CD14-positive monocyte (primary cell): Measurements from ENCODE around the gene PDPK1. TPM values are rescaled to one million over a fixed set of nuclear protein-coding genes. Genes with fewer than 3 reads are reported as not detected.

Source experiments
- DNase-seq, 3 donors: peaks; one replicate each; pipeline ENCODE4 v3.0.0-alpha.2; 2011 to 2022
- H2AFZ ChIP-seq: 2 replicates; pipeline ENCODE4 v1.6.0; 2012; ENCODE audit warnings: mild to moderate bottlenecking, low read depth, low read length, inconsistent platforms; ENCODE audit not compliant: insufficient read depth, poor library complexity, severe bottlenecking
- H3K27ac ChIP-seq, 2 donors: 1 replicate in 1 of 2; 2 replicates in 1 of 2; pipeline ENCODE4 v1.5.1; 2012 to 2013; ENCODE audit warnings: low read length in 2 of 2, control low read depth in 1 of 2, inconsistent platforms in 1 of 2, low read depth in 1 of 2, mild to moderate bottlenecking in 1 of 2
- H3K27me3 ChIP-seq, 2 donors: one replicate each; pipeline versions ENCODE4 v1.6.0 to v1.6.1; 2011 to 2013; ENCODE audit warnings: low read length in 2 of 2; ENCODE audit not compliant: control insufficient read depth in 2 of 2, insufficient read depth in 2 of 2
- H3K36me3 ChIP-seq, 2 donors: replicated peaks in 1 of 2; 1 replicate in 1 of 2; 2 replicates in 1 of 2; pipeline versions ENCODE4 v1.5.1 to v1.6.1; 2012 to 2013; ENCODE audit warnings: low read length in 2 of 2, control low read depth in 1 of 2, inconsistent platforms in 1 of 2, mild to moderate bottlenecking in 1 of 2; ENCODE audit not compliant: insufficient read depth in 2 of 2, control insufficient read depth in 1 of 2
- H3K4me1 ChIP-seq, 2 donors: 1 replicate in 1 of 2; 2 replicates in 1 of 2; pipeline versions ENCODE4 v1.5.1 to v1.6.1; 2012 to 2013; ENCODE audit warnings: low read length in 2 of 2, control low read depth in 1 of 2, inconsistent platforms in 1 of 2, mild to moderate bottlenecking in 1 of 2, moderate library complexity in 1 of 2; ENCODE audit not compliant: insufficient read depth in 2 of 2, control insufficient read depth in 1 of 2
- H3K4me2 ChIP-seq: replicated peaks from 2 replicates; pipeline ENCODE3; 2012; ENCODE audit warnings: low read length, moderate library complexity, mild to moderate bottlenecking; ENCODE audit not compliant: poor library complexity, severe bottlenecking; ENCODE audit errors: extremely low read depth
- H3K4me3 ChIP-seq, 3 experiments: fragments of 200-600 bp in 1 of 3; sonication (generic) in 1 of 3; replicated peaks in 1 of 3; 1 replicate in 2 of 3; 2 replicates in 1 of 3; pipeline ENCODE4 v1.5.1; 2011 to 2013; ENCODE audit warnings: low read length in 3 of 3, mild to moderate bottlenecking in 3 of 3, control low read depth in 2 of 3, low read depth in 2 of 3, inconsistent platforms in 1 of 3, moderate library complexity in 1 of 3
- H3K79me2 ChIP-seq: 2 replicates; pipeline ENCODE4 v1.6.0; 2012; ENCODE audit warnings: mild to moderate bottlenecking, control low read depth, inconsistent platforms, low read length, moderate library complexity; ENCODE audit not compliant: insufficient read depth
- H3K9ac ChIP-seq: 2 replicates; pipeline ENCODE4 v1.6.0; 2017; ENCODE audit warnings: low read length, mild to moderate bottlenecking; ENCODE audit not compliant: insufficient read depth, poor library complexity, severe bottlenecking
- H3K9me3 ChIP-seq, 2 donors: replicated peaks in 1 of 2; 1 replicate in 1 of 2; 2 replicates in 1 of 2; pipeline versions ENCODE4 v1.5.1 to v1.6.1; 2012 to 2013; ENCODE audit warnings: low read length in 2 of 2, control low read depth in 1 of 2; ENCODE audit not compliant: control insufficient read depth in 1 of 2, insufficient read depth in 1 of 2
- H4K20me1 ChIP-seq: 2 replicates; pipeline ENCODE4 v1.6.0; 2012; ENCODE audit warnings: mild to moderate bottlenecking, low read length, control low read depth, moderate library complexity; ENCODE audit not compliant: insufficient read depth
- H3K27ac Mint-ChIP-seq, 7 donors: one replicate each; pipeline ENCODE4 v1.8.0; 2020; ENCODE audit warnings: mild to moderate bottlenecking in 7 of 7, mixed read lengths in 7 of 7, moderate library complexity in 6 of 7, inconsistent platforms in 2 of 7
- H3K27me3 Mint-ChIP-seq, 3 donors: one replicate each; pipeline ENCODE4 v1.8.0; 2021 to 2022; ENCODE audit warnings: low read depth in 3 of 3, mild to moderate bottlenecking in 3 of 3, mixed read lengths in 3 of 3, moderate library complexity in 3 of 3, inconsistent platforms in 1 of 3
- H3K36me3 Mint-ChIP-seq, 2 donors: one replicate each; pipeline ENCODE4 v1.8.0; 2020; ENCODE audit warnings: mixed read lengths in 2 of 2, inconsistent platforms in 1 of 2, mild to moderate bottlenecking in 1 of 2
- H3K4me1 Mint-ChIP-seq: one replicate; pipeline ENCODE4 v1.8.0; 2020; ENCODE audit warnings: mild to moderate bottlenecking, mixed read lengths
- H3K4me3 Mint-ChIP-seq, 2 donors: one replicate each; pipeline ENCODE4 v1.8.0; 2020; ENCODE audit warnings: mild to moderate bottlenecking in 2 of 2, mixed read lengths in 2 of 2, moderate library complexity in 1 of 2
- H3K9me3 Mint-ChIP-seq, 7 donors: one replicate each; pipeline ENCODE4 v1.8.0; 2020 to 2022; ENCODE audit warnings: mixed read lengths in 7 of 7, mild to moderate bottlenecking in 6 of 7, moderate library complexity in 6 of 7, inconsistent platforms in 2 of 7
- CTCF ChIP-seq: fragments of 200-600 bp; IDR thresholded peaks from one replicate; pipeline ENCODE4 v1.8.0; 2022; ENCODE audit warnings: antibody characterized with exemption, mild to moderate bottlenecking
- WGBS: methylation state at CpG from one replicate; pipeline ENCODE4 v1.1.5; 2013; ENCODE audit warnings: missing lambda C conversion rate; ENCODE audit not compliant: insufficient coverage; 5-methylcytosine and 5-hydroxymethylcytosine counted together
- intact Hi-C, 2 donors: fragments of 100-400 bp; cut with micrococcal nuclease; formaldehyde crosslinking; loops; one replicate each; pipeline versions ENCODE4 v1.15.0 to v1.15.1; 2023
- polyA plus RNA-seq, 3 donors: library from polyadenylated mRNA; depleted of rRNA in 1 of 3; unstranded in 2 of 3; stranded (reverse) in 1 of 3; fragments of 300-500 nt in 2 of 3; fragments of >200 nt in 1 of 3; fragmentation: Illumina TruSeq in 2 of 3; gene quantifications; 1 replicate in 2 of 3; 2 replicates in 1 of 3; pipeline ENCODE4 v1.2.3, GENCODE V29; 2012 to 2021

Gene PDPK1
- polyA plus RNA-seq, 3 donors: 35.6 to 45.9 (median 38.6) TPM

- Histone ChIP-seq H3K27me3 (no peaks in the 10 kb centered on the region), H3K4me1 (no peaks in the 10 kb centered on the region), H2AFZ (no peak overlapping the region), H3K9ac (no peak overlapping the region), H3K9me3 (no peaks in the 10 kb centered on the region), H3K79me2 (peaks cover 29% of the 10 kb centered on the region), H3K4me2 (no peak overlapping the region), H3K4me3 (no peak overlapping the region), H3K27ac (no peak overlapping the region), H4K20me1 (peaks cover 70% of the 10 kb centered on the region), H3K36me3 (peaks cover 59 to 72% of the 10 kb centered on the region in 2 donors)
- H3K9me3 Mint-ChIP-seq: no peaks in the 10 kb centered on the region
- no peak for DNase-seq
- 93% methylated on average over 20 of the region's 24 CpGs for whole genome bisulfite sequencing
- H3K4me3 Mint-ChIP-seq: no peak overlapping the region
- no peaks in the 10 kb centered on the region for H3K27me3 Mint-ChIP-seq
- no peak overlapping the region for H3K27ac Mint-ChIP-seq
- no peaks in the 10 kb centered on the region for H3K4me1 Mint-ChIP-seq
- peaks cover 58 to 82% of the 10 kb centered on the region in 2 donors for H3K36me3 Mint-ChIP-seq
- TF ChIP-seq CTCF: no peak
- intact Hi-C loops: no loop called here
Measured at GRCh38 chr16:2596747-2597559, 59.1 kb downstream of the PDPK1 start.

- Mint-ChIP-seq H3K27ac (no peak overlapping the region), H3K36me3 (peaks cover 55 to 76% of the 10 kb centered on the region in 2 donors), H3K9me3 (no peaks in the 10 kb centered on the region), H3K27me3 (no peaks in the 10 kb centered on the region), H3K4me3 (no peak overlapping the region), H3K4me1 (no peaks in the 10 kb centered on the region)
- Histone ChIP-seq H3K79me2 (peaks cover 25% of the 10 kb centered on the region), H3K4me3 (no peak overlapping the region), H3K27ac (no peak overlapping the region), H3K9me3 (no peaks in the 10 kb centered on the region), H3K36me3 (peaks cover 54 to 66% of the 10 kb centered on the region in 2 donors), H2AFZ (no peak overlapping the region), H3K27me3 (no peaks in the 10 kb centered on the region), H3K4me1 (no peaks in the 10 kb centered on the region), H3K4me2 (no peak overlapping the region), H4K20me1 (peaks cover 64% of the 10 kb centered on the region), H3K9ac (no peak overlapping the region)
- TF ChIP-seq CTCF: no peak
- intact Hi-C loops: no loop called here
- WGBS: over 99% methylated on average over 20 of the region's 22 CpGs
- DNase-seq: no peak
Measured at GRCh38 chr16:2597560-2597902, 59.7 kb downstream of the PDPK1 start.
